Karpas-422 (cell line): Measurements from ENCODE around the gene PWWP2B. TPM values are rescaled to one million over a fixed set of nuclear protein-coding genes. Genes with fewer than 3 reads are reported as not detected.

Experiments
- DNase-seq: peaks from one replicate; pipeline ENCODE4 v3.0.0-alpha.2; 2015
- H2AFZ ChIP-seq: fragments of 200-600 bp; sonication (generic); 2 replicates; pipeline ENCODE4 v1.6.1; 2014; ENCODE audit warnings: antibody characterized with exemption, low read length, mixed read lengths
- H3K27ac ChIP-seq: fragments of 200-600 bp; sonication (generic); 2 replicates; pipeline ENCODE4 v1.5.1; 2014; ENCODE audit warnings: mild to moderate bottlenecking, low read length, moderate library complexity
- H3K27me3 ChIP-seq: fragments of 200-600 bp; sonication (generic); 2 replicates; pipeline ENCODE4 v1.6.1; 2014; ENCODE audit warnings: low read length, mixed read lengths
- H3K36me3 ChIP-seq: fragments of 200-600 bp; sonication (generic); 2 replicates; pipeline ENCODE4 v1.6.1; 2014; ENCODE audit warnings: low read length, mixed read lengths; ENCODE audit not compliant: insufficient read depth
- H3K4me1 ChIP-seq: fragments of 200-600 bp; sonication (generic); 2 replicates; pipeline ENCODE4 v1.6.1; 2014; ENCODE audit warnings: mild to moderate bottlenecking, low read length, mixed read lengths
- H3K4me2 ChIP-seq: fragments of 200-600 bp; sonication (generic); 2 replicates; pipeline ENCODE4 v1.6.1; 2014; ENCODE audit warnings: low read length, low read depth, mild to moderate bottlenecking; ENCODE audit not compliant: poor library complexity, severe bottlenecking
- H3K4me3 ChIP-seq: fragments of 200-600 bp; sonication (generic); 2 replicates; pipeline ENCODE4 v1.5.1; 2014; ENCODE audit warnings: mild to moderate bottlenecking, antibody characterized with exemption, low read length, mixed read lengths
- H3K79me2 ChIP-seq: fragments of 200-600 bp; sonication (generic); 2 replicates; pipeline ENCODE4 v1.6.1; 2014; ENCODE audit warnings: mild to moderate bottlenecking, low read length, mixed read lengths
- H3K9ac ChIP-seq: fragments of 200-600 bp; sonication (generic); 2 replicates; pipeline ENCODE4 v1.6.0; 2014; ENCODE audit warnings: low read length
- H3K9me2 ChIP-seq: fragments of 200-600 bp; sonication (generic), shearing (Covaris generic); replicated peaks from 2 replicates; pipeline ENCODE4 v1.6.0; 2014; ENCODE audit warnings: mild to moderate bottlenecking, low read length, moderate library complexity; ENCODE audit not compliant: insufficient read depth
- H3K9me3 ChIP-seq: fragments of 300-700, 200-600 bp; sonication (generic); 2 replicates; pipeline ENCODE4 v1.6.1; 2014; ENCODE audit warnings: low read length, mixed read lengths
- H4K20me1 ChIP-seq: fragments of 200-600 bp; sonication (generic); 2 replicates; pipeline ENCODE4 v1.6.1; 2014; ENCODE audit warnings: mild to moderate bottlenecking, antibody characterized with exemption, low read length, low read depth; ENCODE audit not compliant: insufficient read depth
- total RNA-seq: library from RNA; depleted of rRNA; stranded (reverse); fragments of >200 nt; shearing (Covaris generic); gene quantifications from 2 replicates; pipeline ENCODE4 v1.2.3, GENCODE V29; 2014; ENCODE audit warnings: low replicate concordance

Gene PWWP2B
- total RNA-seq, 1 experiment from 2014 or later = 1.4 TPM

DNA sequence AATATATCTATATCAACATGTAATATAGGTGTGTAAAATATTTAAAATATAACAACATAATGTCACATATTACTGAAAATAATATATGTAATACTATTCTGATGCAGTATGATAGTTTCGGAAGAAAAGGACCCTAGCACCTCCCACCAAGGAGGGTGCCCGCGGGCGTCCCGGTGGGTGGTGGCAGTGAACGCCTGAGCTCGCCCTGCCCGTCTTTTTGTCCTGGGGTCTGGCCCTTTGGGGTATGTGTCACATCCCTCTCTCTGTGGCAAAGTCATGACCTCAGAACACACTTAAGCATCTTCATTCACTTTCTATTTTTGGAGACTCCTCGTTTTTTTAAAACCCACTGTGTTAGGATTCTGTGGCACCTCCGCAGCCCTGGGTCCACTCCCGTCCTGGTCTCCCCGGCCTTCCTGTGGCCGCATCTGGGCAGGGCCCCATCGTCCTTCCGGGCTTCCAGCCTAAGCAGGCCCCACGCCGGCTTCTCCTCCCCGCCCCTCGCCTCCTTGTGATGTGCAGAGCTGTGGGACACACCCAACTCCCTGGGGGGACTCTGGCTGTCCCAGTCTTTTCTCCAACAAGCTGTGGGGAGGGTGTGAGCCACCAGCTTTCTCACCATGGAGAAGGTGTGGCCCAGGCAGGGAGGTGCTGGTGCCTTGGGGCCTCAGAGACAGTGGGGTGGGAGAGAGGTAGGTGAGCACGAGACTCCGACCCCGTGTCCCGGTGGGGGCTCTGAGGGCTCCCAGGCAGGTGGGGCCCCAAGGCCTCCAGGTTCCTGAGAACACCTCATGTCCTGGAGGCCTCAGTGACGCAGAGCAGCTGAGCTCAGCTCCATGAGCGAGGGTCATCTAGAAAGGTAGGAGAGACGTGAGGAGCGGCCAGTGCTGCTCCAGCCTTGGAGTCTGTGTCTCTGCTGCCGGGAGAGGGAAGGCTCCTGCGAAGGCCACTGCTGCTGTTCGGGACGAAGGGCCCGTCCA is 16.5 kb downstream of the PWWP2B start:
- Histone ChIP-seq H3K79me2 (no peaks in the 10 kb centered on the region), H3K9ac (no peak overlapping the region), H3K36me3 (no peaks in the 10 kb centered on the region), H3K9me2 (no peaks in the 10 kb centered on the region), H3K4me2 (no peak overlapping the region), H3K27ac (no peak overlapping the region), H4K20me1 (no peaks in the 10 kb centered on the region; the same call in 1 of the 2 replicates), H3K27me3 (no peaks in the 10 kb centered on the region), H3K4me1 (peaks cover 11% of the 10 kb centered on the region), H2AFZ (no peak overlapping the region), H3K4me3 (no peak overlapping the region), H3K9me3 (no peaks in the 10 kb centered on the region)
- DNase-seq = no peak

- H4K20me1 ChIP-seq = no peaks in the 10 kb centered on the region; the same call in 1 of the 2 replicates
- no peak overlapping the region for H3K4me2 ChIP-seq
- no peak overlapping the region for H3K9ac ChIP-seq
- no peak overlapping the region for H2AFZ ChIP-seq
- H3K27me3 ChIP-seq = no peaks in the 10 kb centered on the region
- no peak for DNase-seq
- no peaks in the 10 kb centered on the region for H3K9me2 ChIP-seq
- no peak overlapping the region for H3K4me3 ChIP-seq
- H3K36me3 ChIP-seq = no peaks in the 10 kb centered on the region
- no peaks in the 10 kb centered on the region for H3K9me3 ChIP-seq
- no peaks in the 10 kb centered on the region for H3K79me2 ChIP-seq
- peaks cover 18% of the 10 kb centered on the region for H3K4me1 ChIP-seq
- no peak overlapping the region for H3K27ac ChIP-seq
Observed at GRCh38 chr10:132414402-132415016, 17.5 kb downstream of the PWWP2B start.

- no peak overlapping the region for H2AFZ ChIP-seq
- H3K79me2 ChIP-seq = no peaks in the 10 kb centered on the region
- no peaks in the 10 kb centered on the region for H3K9me2 ChIP-seq
- no peak overlapping the region for H3K4me2 ChIP-seq
- H4K20me1 ChIP-seq = no peaks in the 10 kb centered on the region; the same call in 1 of the 2 replicates
- H3K36me3 ChIP-seq = no peaks in the 10 kb centered on the region
- no peak overlapping the region for H3K9ac ChIP-seq
- H3K27ac ChIP-seq = no peak overlapping the region
- H3K27me3 ChIP-seq = no peaks in the 10 kb centered on the region
- no peak overlapping the region for H3K4me3 ChIP-seq
- DNase-seq = no peak
- no peaks in the 10 kb centered on the region for H3K9me3 ChIP-seq
- H3K4me1 ChIP-seq = peaks cover 23% of the 10 kb centered on the region
Observed at GRCh38 chr10:132415255-132415654, 18.3 kb downstream of the PWWP2B start.

DNA sequence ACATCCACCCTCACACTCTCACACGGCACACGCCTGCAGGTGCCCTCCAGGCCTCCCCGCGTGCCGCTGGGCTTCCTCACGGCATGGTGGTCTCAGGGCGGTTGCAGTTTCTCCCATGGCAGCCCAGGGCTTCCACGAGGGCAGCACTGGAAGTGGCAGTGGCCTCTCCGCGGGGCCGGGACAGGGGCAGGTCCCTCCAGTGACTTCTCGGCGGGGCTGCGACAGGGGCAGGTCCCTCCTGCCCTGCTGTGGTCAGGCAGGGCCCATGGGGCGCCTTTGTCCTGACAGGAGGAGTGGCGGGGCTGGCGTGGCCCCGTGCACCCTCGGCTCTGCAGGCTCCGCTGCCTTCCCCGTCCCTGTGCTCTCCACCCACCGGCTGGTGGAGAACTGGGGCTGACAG is 19.0 kb downstream of the PWWP2B start:
- Histone ChIP-seq H3K9ac (no peak overlapping the region), H3K27me3 (no peaks in the 10 kb centered on the region), H3K4me3 (no peak overlapping the region), H3K9me3 (no peaks in the 10 kb centered on the region), H3K4me1 (peaks cover 30% of the 10 kb centered on the region), H3K9me2 (no peaks in the 10 kb centered on the region), H3K4me2 (no peak overlapping the region), H3K27ac (no peak overlapping the region), H3K79me2 (no peaks in the 10 kb centered on the region), H3K36me3 (no peaks in the 10 kb centered on the region), H2AFZ (no peak overlapping the region), H4K20me1 (no peaks in the 10 kb centered on the region; the same call in 1 of the 2 replicates)
- DNase-seq = no peak

DNA sequence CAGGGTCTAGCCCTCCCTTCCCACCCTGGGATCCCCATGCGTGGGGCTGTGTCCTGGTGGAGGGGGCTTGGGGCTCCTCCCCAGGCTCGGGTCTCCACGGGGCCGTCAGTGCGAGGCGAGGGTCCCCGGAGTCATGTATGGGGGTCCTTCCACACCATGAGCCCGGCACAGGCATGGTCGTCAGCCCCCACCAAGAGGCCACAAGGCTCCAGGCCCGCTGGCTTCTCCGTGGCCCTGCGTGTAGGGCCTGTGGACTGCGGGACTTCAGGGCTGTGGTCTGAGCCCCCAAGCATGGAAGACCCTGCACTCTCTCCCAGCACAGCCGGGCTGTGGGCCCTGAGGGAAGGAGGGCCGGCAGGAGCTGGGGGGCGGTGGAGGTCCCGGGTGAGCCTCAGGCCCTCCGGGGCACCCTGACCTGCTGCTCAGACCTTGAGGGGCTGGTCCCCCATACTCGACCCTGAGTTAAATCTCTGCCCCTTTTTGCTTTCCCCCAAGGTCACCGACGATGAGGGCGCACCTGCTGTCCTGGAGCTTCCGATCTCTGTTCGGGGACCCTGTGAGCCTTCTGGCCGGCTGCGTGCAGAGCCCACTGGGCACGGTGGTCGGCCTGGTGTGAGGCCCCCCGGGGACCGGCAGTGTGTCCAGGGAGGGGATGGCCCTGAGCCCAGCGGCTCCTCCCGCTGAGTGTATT is 19.7 kb downstream of the PWWP2B start:
- Histone ChIP-seq H3K9me3 (no peaks in the 10 kb centered on the region), H3K79me2 (no peaks in the 10 kb centered on the region), H3K4me3 (no peak overlapping the region), H3K9me2 (no peaks in the 10 kb centered on the region), H3K36me3 (no peaks in the 10 kb centered on the region), H2AFZ (no peak overlapping the region), H3K4me1 (peaks cover 38% of the 10 kb centered on the region), H4K20me1 (no peaks in the 10 kb centered on the region; the same call in 1 of the 2 replicates), H3K27me3 (no peaks in the 10 kb centered on the region), H3K9ac (no peak overlapping the region), H3K27ac (no peak overlapping the region), H3K4me2 (no peak overlapping the region)
- DNase-seq = no peak

DNA sequence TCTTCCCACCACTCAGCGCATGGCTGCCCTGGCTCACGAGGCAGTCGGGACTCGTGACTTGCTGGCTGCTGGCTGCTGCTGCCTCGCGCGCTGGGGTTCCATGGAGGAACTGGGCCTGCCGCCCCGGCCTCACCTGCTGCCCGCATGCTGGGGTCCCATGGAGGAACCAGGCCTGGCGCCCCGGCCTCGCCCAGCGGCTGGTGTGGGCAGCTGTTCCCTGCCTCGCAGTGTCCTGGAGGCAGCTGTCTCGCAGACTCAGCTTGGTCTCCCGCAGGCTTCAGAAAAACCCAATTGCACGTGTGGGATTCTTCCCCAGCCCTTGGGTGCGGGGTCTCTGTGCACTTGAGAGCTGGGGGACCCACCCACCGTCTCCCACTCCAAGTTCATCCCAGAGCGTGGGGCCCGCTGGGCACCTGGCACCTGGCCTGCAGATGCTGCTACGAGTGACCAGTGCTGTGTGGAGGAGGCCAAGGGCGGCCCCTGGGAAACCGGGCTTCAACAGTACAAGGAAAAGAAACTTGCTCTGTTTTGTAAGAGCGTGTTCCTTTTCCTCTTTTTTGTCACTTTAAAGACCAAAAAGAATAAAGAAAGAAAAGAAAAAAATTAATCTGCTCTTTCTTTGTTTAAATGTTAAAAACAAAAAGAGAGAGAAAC is 20.4 kb downstream of the PWWP2B start:
- Histone ChIP-seq H3K27ac (no peak overlapping the region; the same call in 1 of the 2 replicates), H3K9me3 (no peaks in the 10 kb centered on the region), H2AFZ (no peak overlapping the region), H3K4me2 (no peak overlapping the region), H3K4me3 (no peak overlapping the region), H3K4me1 (peaks cover 44% of the 10 kb centered on the region), H3K36me3 (no peaks in the 10 kb centered on the region), H3K9me2 (no peaks in the 10 kb centered on the region), H3K9ac (no peak overlapping the region), H3K79me2 (no peaks in the 10 kb centered on the region), H3K27me3 (no peaks in the 10 kb centered on the region), H4K20me1 (no peaks in the 10 kb centered on the region; the same call in 1 of the 2 replicates)
- DNase-seq = no peak

DNA sequence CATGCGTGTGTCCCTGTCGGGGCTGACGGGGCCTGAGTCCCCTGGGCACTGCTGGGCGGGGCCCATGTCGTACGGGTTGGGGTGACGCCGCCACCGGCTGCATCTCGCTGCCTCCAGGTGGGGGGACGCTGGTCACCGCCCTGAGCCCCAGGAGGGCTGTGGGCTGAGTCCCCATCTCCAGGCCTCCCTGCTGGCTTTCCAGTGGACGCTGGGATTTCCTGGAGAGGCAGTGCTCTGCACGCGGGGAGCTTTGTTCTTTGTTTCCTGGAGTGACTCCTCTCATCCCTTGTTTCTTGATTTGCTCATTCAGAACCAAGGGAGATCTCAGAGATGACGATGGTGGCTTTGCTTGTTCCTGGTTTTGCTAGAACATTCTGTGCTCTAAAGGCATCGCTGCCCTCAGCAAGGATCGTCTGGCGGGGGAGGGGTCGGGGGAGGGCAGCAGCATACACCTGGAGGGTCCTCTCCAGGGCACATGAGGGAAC is 21.0 kb downstream of the PWWP2B start:
- no peak overlapping the region for H3K4me2 ChIP-seq

More for the DNA sequence above, 21.0 kb downstream of the PWWP2B start:
- no peak overlapping the region for H2AFZ ChIP-seq
- no peaks in the 10 kb centered on the region; the same call in 1 of the 2 replicates for H4K20me1 ChIP-seq
- peaks cover 51% of the 10 kb centered on the region for H3K4me1 ChIP-seq
- no peaks in the 10 kb centered on the region for H3K36me3 ChIP-seq
- no peaks in the 10 kb centered on the region for H3K27me3 ChIP-seq
- no peaks in the 10 kb centered on the region for H3K9me3 ChIP-seq
- no peak overlapping the region for H3K4me3 ChIP-seq
- H3K79me2 ChIP-seq = no peaks in the 10 kb centered on the region
- H3K9ac ChIP-seq = no peak overlapping the region
- peak overlapping the region; percentile 54; the same call in 1 of the 2 replicates for H3K27ac ChIP-seq
- no peak for DNase-seq
- H3K9me2 ChIP-seq = no peaks in the 10 kb centered on the region
